ENCODE data around the gene CCT3. TPM values are rescaled to one million over a fixed set of nuclear protein-coding genes. Genes with fewer than 3 reads are reported as not detected.
"Not testable (repeated sequence)": the region's sequence is repeated elsewhere in the genome, so short reads cannot be mapped to it uniquely, and the experiment has no call there.

The CCT3 gene
- total RNA-seq, 2 experiments from 2014 or later = 181 to 184 TPM

GRCh38 chr1:156376958-156377919 is 39.1 kb upstream of the CCT3 start:
- H3K27me3 Mint-ChIP-seq = peaks cover 21% of the 10 kb centered on the region
- H3K4me3 Mint-ChIP-seq = no peak overlapping the region
- CTCF ChIA-PET = interaction anchor here (9.3 kb wide), 1 partner anchor 9 kb away, joined by 58 read pairs; no protein-coding TSS in a partner anchor
- H3K9me3 Mint-ChIP-seq = no peaks in the 10 kb centered on the region
- H3K36me3 Mint-ChIP-seq (ENCODE audit: low read depth) = no peaks in the 10 kb centered on the region
- no peak overlapping the region for H3K27ac Mint-ChIP-seq
- no peaks in the 10 kb centered on the region for H3K4me1 Mint-ChIP-seq
- no peak for DNase-seq
- POLR2A ChIA-PET = no interaction called here

- no peaks in the 10 kb centered on the region for H3K36me3 Mint-ChIP-seq (ENCODE audit: low read depth)
- no peaks in the 10 kb centered on the region for H3K9me3 Mint-ChIP-seq
- H3K27ac Mint-ChIP-seq = no peak overlapping the region
- ChIA-PET POLR2A (no interaction called here), CTCF (interaction anchor here (1.4 to 9.3 kb wide), 2 partner anchors 10 to 69 kb away, joined by 4 to 58 read pairs; no protein-coding TSS in a partner anchor)
- no peaks in the 10 kb centered on the region for H3K4me1 Mint-ChIP-seq
- no peak overlapping the region for H3K4me3 Mint-ChIP-seq
- H3K27me3 Mint-ChIP-seq = peaks cover 25% of the 10 kb centered on the region
- DNase-seq = no peak
Observed at GRCh38 chr1:156376146-156376545, 38.1 kb upstream of the CCT3 start.

GRCh38 chr1:156373546-156373945 is 35.5 kb upstream of the CCT3 start:
- CTCF ChIA-PET = interaction anchor here (1.6 to 9.3 kb wide), 2 partner anchors 12 to 72 kb away, joined by 5 to 58 read pairs; no protein-coding TSS in a partner anchor
- POLR2A ChIA-PET = no interaction called here
- no peak overlapping the region for H3K4me3 Mint-ChIP-seq
- peaks cover 4% of the 10 kb centered on the region for H3K4me1 Mint-ChIP-seq
- no peaks in the 10 kb centered on the region for H3K9me3 Mint-ChIP-seq
- H3K36me3 Mint-ChIP-seq (ENCODE audit: low read depth) = no peaks in the 10 kb centered on the region
- no peak overlapping the region for H3K27ac Mint-ChIP-seq
- DNase-seq = no peak
- peaks cover 37% of the 10 kb centered on the region for H3K27me3 Mint-ChIP-seq

- Mint-ChIP-seq H3K4me3 (no peak overlapping the region), H3K4me1 (peaks cover 4% of the 10 kb centered on the region), H3K36me3 (ENCODE audit: low read depth) (no peaks in the 10 kb centered on the region), H3K9me3 (no peaks in the 10 kb centered on the region), H3K27ac (no peak overlapping the region), H3K27me3 (peaks cover 42% of the 10 kb centered on the region)
- ChIA-PET CTCF (interaction anchor here (1.0 to 9.3 kb wide), 3 partner anchors 13 to 73 kb away, joined by 4 to 58 read pairs (median 5); no protein-coding TSS in a partner anchor), POLR2A (no interaction called here)
- no peak for DNase-seq
Observed at GRCh38 chr1:156372876-156373275, 34.8 kb upstream of the CCT3 start.

GRCh38 chr1:156372265-156372586 is 34.1 kb upstream of the CCT3 start:
- Mint-ChIP-seq H3K4me3 (no peak overlapping the region), H3K27ac (no peak overlapping the region), H3K27me3 (peaks cover 45% of the 10 kb centered on the region), H3K4me1 (peaks cover 4% of the 10 kb centered on the region), H3K36me3 (ENCODE audit: low read depth) (no peaks in the 10 kb centered on the region), H3K9me3 (no peaks in the 10 kb centered on the region)
- ChIA-PET POLR2A (no interaction called here), CTCF (interaction anchor here (1.0 to 9.3 kb wide), 3 partner anchors 14 to 74 kb away, joined by 4 to 58 read pairs (median 6); no protein-coding TSS in a partner anchor)
- no peak for DNase-seq

- H3K4me3 Mint-ChIP-seq = no peak overlapping the region
- peaks cover 4% of the 10 kb centered on the region for H3K4me1 Mint-ChIP-seq
- POLR2A ChIA-PET = no interaction called here
- DNase-seq = no peak
- H3K27me3 Mint-ChIP-seq = peaks cover 44% of the 10 kb centered on the region
- H3K36me3 Mint-ChIP-seq (ENCODE audit: low read depth) = no peaks in the 10 kb centered on the region
- no peaks in the 10 kb centered on the region for H3K9me3 Mint-ChIP-seq
- CTCF ChIA-PET = interaction anchor here (0.6 to 9.3 kb wide), 4 partner anchors 14 to 147 kb away, joined by 4 to 58 read pairs (median 6); no protein-coding TSS in a partner anchor
- H3K27ac Mint-ChIP-seq = no peak overlapping the region
Observed at GRCh38 chr1:156371553-156372264, 33.6 kb upstream of the CCT3 start.

- CTCF ChIA-PET = interaction anchor here (2.5 to 9.3 kb wide), 2 partner anchors 16 to 76 kb away, joined by 6 to 58 read pairs; no protein-coding TSS in a partner anchor
Observed at GRCh38 chr1:156369685-156370286, 31.7 kb upstream of the CCT3 start.

GRCh38 chr1:156368889-156369684 is 31.0 kb upstream of the CCT3 start, which contains the start of gene RHBG:
Gene RHBG (plus strand): TSS chr1:156369211. CDS start chr1:156369250, 39 bp downstream.
- no peaks in the 10 kb centered on the region for H3K36me3 Mint-ChIP-seq (ENCODE audit: low read depth)
- POLR2A ChIA-PET = no interaction called here

More at GRCh38 chr1:156369685-156370286, 31.7 kb upstream of the CCT3 start:
- peaks cover 53% of the 10 kb centered on the region for H3K27me3 Mint-ChIP-seq
- H3K9me3 Mint-ChIP-seq; H3K4me3 Mint-ChIP-seq; DNase-seq; H3K4me1 Mint-ChIP-seq; H3K36me3 Mint-ChIP-seq (ENCODE audit: low read depth); POLR2A ChIA-PET; H3K27ac Mint-ChIP-seq: not testable (repeated sequence)

GRCh38 chr1:156368157-156368658 is 30.1 kb upstream of the CCT3 start:
- Mint-ChIP-seq H3K27ac (no peak overlapping the region), H3K4me3 (no peak overlapping the region), H3K9me3 (no peaks in the 10 kb centered on the region), H3K36me3 (ENCODE audit: low read depth) (no peaks in the 10 kb centered on the region), H3K27me3 (peaks cover 55% of the 10 kb centered on the region), H3K4me1 (peaks cover 4% of the 10 kb centered on the region)
- DNase-seq = no peak
- POLR2A ChIA-PET = no interaction called here
- CTCF ChIA-PET = no interaction called here

More at GRCh38 chr1:156368889-156369684, 31.0 kb upstream of the CCT3 start, which contains the start of gene RHBG:
- no peak within 1 kb of the TSS for H3K4me3 Mint-ChIP-seq
- CTCF ChIA-PET = interaction anchor here (2.5 to 9.3 kb wide), 2 partner anchors 17 to 77 kb away, joined by 6 to 58 read pairs; no protein-coding TSS in a partner anchor
- H3K4me1 Mint-ChIP-seq = peaks cover 4% of the 10 kb centered on the region
- H3K27ac Mint-ChIP-seq = no peak within 1 kb of the TSS
- no peaks in the 10 kb centered on the region for H3K9me3 Mint-ChIP-seq
- H3K27me3 Mint-ChIP-seq = peaks cover 58% of the 10 kb centered on the region
- DNase-seq = no peak

GRCh38 chr1:156367383-156368156 is 29.5 kb upstream of the CCT3 start:
- H3K27ac Mint-ChIP-seq = no peak overlapping the region
- POLR2A ChIA-PET = no interaction called here
- DNase-seq = no peak
- H3K27me3 Mint-ChIP-seq = peaks cover 49% of the 10 kb centered on the region
- peaks cover 4% of the 10 kb centered on the region for H3K4me1 Mint-ChIP-seq
- H3K36me3 Mint-ChIP-seq (ENCODE audit: low read depth) = no peaks in the 10 kb centered on the region
- CTCF ChIA-PET = no interaction called here
- H3K4me3 Mint-ChIP-seq = no peak overlapping the region
- no peaks in the 10 kb centered on the region for H3K9me3 Mint-ChIP-seq

GRCh38 chr1:156366378-156367166 is 28.5 kb upstream of the CCT3 start:
- ChIA-PET POLR2A (no interaction called here), CTCF (no interaction called here)
- no peak overlapping the region for H3K27ac Mint-ChIP-seq
- no peaks in the 10 kb centered on the region for H3K9me3 Mint-ChIP-seq
- no peak for DNase-seq
- peaks cover 40% of the 10 kb centered on the region for H3K27me3 Mint-ChIP-seq
- H3K4me1 Mint-ChIP-seq = peaks cover 4% of the 10 kb centered on the region
- H3K4me3 Mint-ChIP-seq = no peak overlapping the region
- H3K36me3 Mint-ChIP-seq (ENCODE audit: low read depth) = no peaks in the 10 kb centered on the region
